CD4-positive, alpha-beta T cell treated with Interleukin-15 for 4 hours (primary cell): ENCODE data around the gene USP3.
"Not testable (repeated sequence)": the region's sequence is repeated elsewhere in the genome, so short reads cannot be mapped to it uniquely, and the experiment has no call there.

Experiments
- DNase-seq: peaks from one replicate; pipeline ENCODE4 v3.0.0-alpha.2; 2020; ENCODE audit warnings: low spot score

The USP3 gene

DNA sequence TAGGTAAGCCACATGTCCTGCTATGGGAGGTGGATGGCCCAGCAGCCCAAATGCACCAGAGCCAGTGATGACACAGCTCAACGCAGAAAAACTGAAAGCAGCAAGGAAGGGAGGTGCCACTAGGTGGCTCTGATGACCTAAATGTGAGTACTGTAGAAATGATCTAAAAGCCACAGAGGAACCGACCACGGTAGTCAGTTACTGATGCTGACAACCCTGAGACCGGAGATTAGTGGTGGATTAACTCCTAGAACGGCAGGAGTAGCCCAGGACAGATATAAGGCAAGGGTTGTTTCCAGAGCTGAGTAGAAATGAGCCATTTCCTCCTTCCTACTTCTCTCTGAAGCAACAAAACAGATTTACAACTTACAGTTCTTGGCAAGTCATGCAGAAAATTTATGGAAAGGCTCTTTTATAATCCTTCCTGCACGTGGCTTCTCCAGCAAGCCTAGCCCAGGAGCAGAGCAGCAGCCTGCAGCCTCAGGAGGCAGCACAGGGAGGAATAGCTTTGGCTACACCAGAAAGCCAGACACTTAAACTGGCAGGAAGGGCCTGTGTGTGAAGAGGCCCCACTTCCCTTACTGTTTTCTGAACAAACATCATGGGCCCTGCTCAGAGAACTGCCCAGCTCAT, 105.9 kb downstream of the USP3 start:
- peak; percentile 79 for DNase-seq

GRCh38 chr15:63611177-63611576, 106.8 kb downstream of the USP3 start:
- DNase-seq, result no peak

GRCh38 chr15:63612300-63612699, 107.9 kb downstream of the USP3 start:
- no peak for DNase-seq

DNA sequence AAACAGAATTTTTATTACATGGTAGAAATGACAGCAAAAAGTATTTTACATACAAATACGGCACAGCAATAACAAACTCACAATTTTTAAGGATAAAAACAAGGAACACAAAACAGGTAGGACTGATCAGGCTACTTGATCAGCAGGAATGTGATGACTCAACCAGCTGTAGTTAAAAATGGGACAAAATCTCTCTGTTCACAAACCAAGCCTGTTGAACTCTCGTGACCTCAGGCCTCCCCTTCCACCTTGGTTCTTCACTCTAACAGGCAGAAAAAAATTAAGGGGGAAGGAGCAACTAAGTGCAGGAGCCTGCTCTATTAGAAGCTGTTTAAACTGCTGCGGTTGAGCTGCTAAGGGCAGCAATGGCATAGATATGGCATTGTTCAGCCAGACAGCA, 111.5 kb downstream of the USP3 start:
- DNase-seq, result no peak

DNA sequence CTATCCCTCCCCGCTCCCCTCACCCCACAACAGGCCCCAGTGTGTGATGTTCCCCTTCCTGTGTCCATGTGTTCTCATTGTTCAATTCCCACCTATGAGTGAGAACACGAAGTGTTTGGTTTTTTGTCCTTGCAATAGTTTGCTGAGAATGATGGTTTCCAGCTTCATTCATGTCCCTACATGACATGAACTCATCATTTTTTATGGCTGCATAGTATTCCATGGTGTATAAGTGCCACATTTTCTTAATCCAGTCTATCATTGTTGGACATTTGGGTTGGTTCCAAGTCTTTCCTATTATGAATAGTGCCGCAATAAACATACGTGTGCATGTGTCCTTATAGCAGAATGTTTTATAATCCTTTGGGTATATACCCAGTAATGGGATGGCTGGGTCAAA, 112.8 kb downstream of the USP3 start:
- DNase-seq, result not testable (repeated sequence)

- DNase-seq, result not testable (repeated sequence)
These were observed 113.2 kb downstream of the USP3 start for GRCh38 chr15:63617627-63618026.

- not testable (repeated sequence) for DNase-seq
These were observed 116.4 kb downstream of the USP3 start for GRCh38 chr15:63620760-63621159.

GRCh38 chr15:63623232-63623969, 119.0 kb downstream of the USP3 start:
- no peak for DNase-seq

DNA sequence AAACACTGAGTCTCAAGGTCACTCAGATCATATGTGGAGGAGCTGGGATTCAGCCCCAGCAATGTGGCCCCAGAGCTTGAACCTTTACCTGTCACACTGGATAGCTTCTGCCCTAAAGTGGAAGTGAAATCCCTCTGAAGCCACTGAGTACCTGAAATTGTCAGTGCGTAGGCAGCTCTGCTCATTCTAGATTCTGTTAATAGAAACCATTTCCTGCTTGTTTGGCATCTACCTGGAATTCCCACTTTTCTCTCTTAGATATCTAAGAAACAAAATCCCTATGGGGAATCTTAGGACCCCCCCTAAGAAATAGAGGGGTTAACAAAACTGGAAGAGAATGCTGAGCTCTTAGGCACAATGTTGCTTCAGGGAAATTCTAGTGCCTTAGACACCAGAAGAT, 122.6 kb downstream of the USP3 start:
- no peak for DNase-seq

DNA sequence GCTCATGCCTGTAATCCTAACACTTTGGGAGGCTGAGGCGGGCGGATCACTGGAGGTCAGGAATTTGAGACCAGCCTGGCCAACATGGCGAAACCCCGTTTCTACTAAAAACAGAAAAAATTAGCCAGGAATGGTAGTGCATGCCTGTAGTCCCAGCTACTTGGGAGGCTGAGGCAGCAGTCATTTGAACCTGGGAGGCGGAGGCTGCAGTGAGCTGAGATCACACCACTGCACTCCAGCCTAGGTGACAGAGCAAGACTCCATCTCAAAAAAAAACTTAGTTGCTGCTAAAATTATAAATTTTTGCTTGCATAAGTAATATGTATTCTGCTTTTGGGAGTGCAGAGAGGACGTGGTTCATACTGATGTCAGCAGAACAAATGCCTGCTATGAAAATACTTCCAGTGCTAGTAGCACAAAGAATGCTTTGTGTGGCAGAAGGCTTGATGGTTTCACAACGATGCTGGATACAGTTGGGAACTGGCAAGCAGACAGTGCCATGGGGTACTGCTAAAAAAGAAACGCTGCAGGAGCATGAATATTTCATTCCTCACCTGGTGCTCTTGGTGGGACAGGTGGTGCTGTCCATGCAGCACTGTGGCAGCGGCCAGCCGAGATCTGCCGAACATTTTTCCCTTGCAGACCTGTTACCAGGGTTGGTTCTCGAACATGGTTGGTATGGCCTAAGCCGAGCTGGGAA, 123.9 kb downstream of the USP3 start:
- DNase-seq, result no peak

DNA sequence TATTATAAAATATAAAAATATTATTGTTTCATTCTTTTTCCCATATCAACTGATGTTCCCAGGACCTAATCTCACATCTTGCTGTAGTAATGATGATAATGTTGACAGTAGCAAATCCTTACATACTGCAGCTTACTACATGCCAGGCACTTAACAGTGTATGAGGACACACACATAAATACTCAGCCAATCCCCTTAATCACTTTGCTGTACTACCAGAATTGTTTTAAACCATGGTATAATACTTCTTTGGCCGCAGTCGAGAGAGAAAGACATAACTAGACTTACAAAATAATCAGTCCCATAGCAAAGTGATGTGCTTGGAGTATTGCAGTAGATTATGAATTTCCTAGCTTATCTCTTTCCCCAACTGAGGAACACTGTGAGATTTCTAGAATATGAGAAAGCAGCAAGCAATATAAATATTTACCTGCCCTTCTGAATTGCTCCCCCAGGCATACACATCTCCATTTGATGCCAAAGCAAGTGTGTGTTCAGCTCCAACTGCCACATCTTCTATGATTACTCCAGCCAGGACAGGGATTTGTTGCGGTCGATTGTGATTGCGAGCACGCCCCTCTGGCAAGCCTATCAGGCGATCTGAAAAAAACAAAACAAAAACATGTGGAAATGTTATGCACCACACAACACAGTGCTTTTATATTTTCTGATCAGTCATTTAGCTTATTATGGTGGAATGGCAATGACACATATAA, 125.8 kb downstream of the USP3 start:
- DNase-seq, result no peak

DNA sequence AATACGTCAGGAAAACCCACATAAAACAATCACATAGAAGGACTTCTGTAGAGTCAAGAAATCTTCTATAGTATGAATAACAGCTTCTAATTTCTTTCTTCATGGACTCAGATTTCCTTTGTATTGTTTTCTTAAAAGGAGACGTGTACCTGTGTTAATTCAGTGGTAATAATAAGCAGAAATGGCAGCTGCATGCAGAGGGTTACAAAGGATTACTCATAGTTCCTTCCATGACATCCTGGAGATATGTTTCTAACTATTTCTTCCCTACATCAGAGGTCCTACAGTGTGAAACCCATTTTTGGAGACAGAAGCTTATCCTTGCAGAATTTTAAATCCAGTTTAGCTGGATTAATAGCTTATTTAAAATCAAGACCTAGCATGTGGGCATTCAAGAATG, 128.9 kb downstream of the USP3 start:
- no peak for DNase-seq

DNA sequence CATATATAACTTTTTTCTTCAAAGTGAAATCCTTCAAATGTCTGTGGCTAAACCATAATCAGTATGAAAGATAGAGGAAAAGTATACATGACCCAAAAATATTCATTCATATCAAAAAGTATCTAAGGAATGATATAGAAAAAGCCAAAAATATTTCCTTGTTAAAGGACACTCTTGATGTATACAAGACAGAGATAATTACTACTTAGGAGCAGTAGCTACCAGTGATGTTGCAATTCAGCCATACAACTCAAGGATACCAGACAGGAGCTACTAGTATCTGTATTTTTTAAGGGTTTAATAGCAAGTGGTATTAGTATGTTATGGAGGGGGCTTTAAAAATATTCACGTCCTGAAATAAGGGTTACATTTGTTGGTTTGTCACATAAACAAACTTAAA, 129.8 kb downstream of the USP3 start:
- no peak for DNase-seq

DNA sequence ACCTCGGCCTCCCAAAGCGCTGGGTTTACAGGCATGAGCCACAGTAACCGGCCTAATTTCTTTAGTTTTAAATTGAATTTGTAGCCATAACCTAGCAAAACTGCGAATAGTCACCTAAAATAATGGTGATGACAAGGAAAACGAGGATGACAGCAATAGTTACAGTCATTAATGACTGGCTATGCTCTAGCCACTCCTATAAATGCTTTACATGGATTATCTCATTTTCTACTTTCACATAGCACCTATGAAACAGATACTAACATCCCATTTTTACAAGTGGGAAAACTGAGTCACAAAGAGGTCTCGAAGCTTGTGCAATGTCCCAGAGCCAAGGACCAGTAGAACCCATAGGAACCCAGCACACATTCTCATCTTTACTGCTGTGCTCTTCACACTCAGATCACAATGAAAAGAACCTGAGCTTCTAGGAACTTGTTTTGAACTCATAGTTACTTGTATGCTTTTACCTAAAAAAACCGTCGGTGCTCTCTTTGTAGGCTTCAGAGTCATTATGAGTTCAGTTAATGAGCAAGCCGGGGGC, 132.2 kb downstream of the USP3 start:
- no peak for DNase-seq

DNA sequence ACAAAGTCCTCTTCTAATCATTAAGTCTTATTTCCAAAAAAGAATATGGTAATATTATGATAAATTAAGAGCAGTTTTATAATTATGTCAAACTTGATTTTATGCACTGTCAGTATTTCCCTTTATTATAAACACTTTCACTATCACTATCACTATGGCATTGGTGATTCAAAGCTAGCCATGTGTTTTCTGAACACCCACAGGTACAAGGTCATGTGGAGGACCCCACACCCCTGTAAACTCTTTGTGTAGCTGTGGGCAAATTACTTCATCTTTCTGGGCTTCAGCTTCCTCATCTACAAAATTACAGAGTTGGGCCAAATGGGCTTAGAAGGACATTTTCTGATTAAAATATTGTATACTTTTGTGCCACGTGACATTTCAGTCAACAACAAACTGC, 134.4 kb downstream of the USP3 start:
- DNase-seq, result no peak

GRCh38 chr15:63640146-63640545, 135.8 kb downstream of the USP3 start:
- DNase-seq, result no peak
